RWPE2 (cell line): Measurements from ENCODE around the gene ARHGAP27.

ENCODE experiments used
- ATAC-seq: fragments of 200-7000 bp; cut with Tn5 transposase; 3 replicates; pipeline ENCODE4 v1.9.1; 2021; ENCODE audit warnings: low read depth
- DNase-seq: peaks from one replicate; pipeline ENCODE4 v3.0.0-alpha.2; 2020; ENCODE audit warnings: low spot score
- H3K27ac ChIP-seq: fragments of 450-650 bp; 2 replicates; pipeline ENCODE4 v1.5.1; 2017; ENCODE audit warnings: mild to moderate bottlenecking; ENCODE audit not compliant: poor library complexity, severe bottlenecking
- H3K27me3 ChIP-seq: fragments of 250-450 bp; sonication (Bioruptor Pico); 2 replicates; pipeline ENCODE4 v1.5.1; 2021; ENCODE audit warnings: mild to moderate bottlenecking, moderate library complexity; ENCODE audit not compliant: insufficient read depth, poor library complexity, severe bottlenecking
- H3K36me3 ChIP-seq: fragments of 250-450 bp; sonication (Bioruptor Pico); 2 replicates; pipeline ENCODE4 v1.5.1; 2020; ENCODE audit warnings: low read depth, mild to moderate bottlenecking, moderate library complexity
- H3K4me1 ChIP-seq: fragments of 250-450 bp; sonication (Bioruptor Pico); 2 replicates; pipeline ENCODE4 v1.5.1; 2021; ENCODE audit warnings: mild to moderate bottlenecking, moderate library complexity; ENCODE audit not compliant: insufficient read depth, poor library complexity, severe bottlenecking
- H3K4me3 ChIP-seq: fragments of 250-450 bp; sonication (Bioruptor Pico); 2 replicates; pipeline ENCODE4 v1.5.1; 2021; ENCODE audit warnings: mild to moderate bottlenecking, moderate library complexity; ENCODE audit not compliant: severe bottlenecking
- H3K9me3 ChIP-seq: fragments of 250-450 bp; sonication (Bioruptor Pico); 2 replicates; pipeline ENCODE4 v1.5.1; 2021; ENCODE audit warnings: mild to moderate bottlenecking, moderate library complexity; ENCODE audit not compliant: severe bottlenecking
- TF ChIP-seq, protein P1 (sequence below): fragments of 450-650 bp; IDR thresholded peaks from one replicate; pipeline ENCODE4 v1.5.1; 2017; ENCODE audit warnings: mild to moderate bottlenecking, moderate library complexity; ENCODE audit not compliant: poor library complexity, severe bottlenecking

ARHGAP27 gene

GRCh38 chr17:45409659-45410076 lies 23.0 kb downstream of the ARHGAP27 start:
- ATAC-seq = peak; percentile 7; the same call in 1 of the 3 replicates
- TF ChIP-seq, protein P1, sequence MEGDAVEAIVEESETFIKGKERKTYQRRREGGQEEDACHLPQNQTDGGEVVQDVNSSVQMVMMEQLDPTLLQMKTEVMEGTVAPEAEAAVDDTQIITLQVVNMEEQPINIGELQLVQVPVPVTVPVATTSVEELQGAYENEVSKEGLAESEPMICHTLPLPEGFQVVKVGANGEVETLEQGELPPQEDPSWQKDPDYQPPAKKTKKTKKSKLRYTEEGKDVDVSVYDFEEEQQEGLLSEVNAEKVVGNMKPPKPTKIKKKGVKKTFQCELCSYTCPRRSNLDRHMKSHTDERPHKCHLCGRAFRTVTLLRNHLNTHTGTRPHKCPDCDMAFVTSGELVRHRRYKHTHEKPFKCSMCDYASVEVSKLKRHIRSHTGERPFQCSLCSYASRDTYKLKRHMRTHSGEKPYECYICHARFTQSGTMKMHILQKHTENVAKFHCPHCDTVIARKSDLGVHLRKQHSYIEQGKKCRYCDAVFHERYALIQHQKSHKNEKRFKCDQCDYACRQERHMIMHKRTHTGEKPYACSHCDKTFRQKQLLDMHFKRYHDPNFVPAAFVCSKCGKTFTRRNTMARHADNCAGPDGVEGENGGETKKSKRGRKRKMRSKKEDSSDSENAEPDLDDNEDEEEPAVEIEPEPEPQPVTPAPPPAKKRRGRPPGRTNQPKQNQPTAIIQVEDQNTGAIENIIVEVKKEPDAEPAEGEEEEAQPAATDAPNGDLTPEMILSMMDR = no peak
- DNase-seq = peak; percentile 33
- Histone ChIP-seq H3K4me1 (no peaks in the 10 kb centered on the region), H3K27ac (no peak overlapping the region), H3K27me3 (no peaks in the 10 kb centered on the region), H3K9me3 (no peaks in the 10 kb centered on the region), H3K36me3 (peaks cover 7% of the 10 kb centered on the region), H3K4me3 (no peak overlapping the region)

DNA sequence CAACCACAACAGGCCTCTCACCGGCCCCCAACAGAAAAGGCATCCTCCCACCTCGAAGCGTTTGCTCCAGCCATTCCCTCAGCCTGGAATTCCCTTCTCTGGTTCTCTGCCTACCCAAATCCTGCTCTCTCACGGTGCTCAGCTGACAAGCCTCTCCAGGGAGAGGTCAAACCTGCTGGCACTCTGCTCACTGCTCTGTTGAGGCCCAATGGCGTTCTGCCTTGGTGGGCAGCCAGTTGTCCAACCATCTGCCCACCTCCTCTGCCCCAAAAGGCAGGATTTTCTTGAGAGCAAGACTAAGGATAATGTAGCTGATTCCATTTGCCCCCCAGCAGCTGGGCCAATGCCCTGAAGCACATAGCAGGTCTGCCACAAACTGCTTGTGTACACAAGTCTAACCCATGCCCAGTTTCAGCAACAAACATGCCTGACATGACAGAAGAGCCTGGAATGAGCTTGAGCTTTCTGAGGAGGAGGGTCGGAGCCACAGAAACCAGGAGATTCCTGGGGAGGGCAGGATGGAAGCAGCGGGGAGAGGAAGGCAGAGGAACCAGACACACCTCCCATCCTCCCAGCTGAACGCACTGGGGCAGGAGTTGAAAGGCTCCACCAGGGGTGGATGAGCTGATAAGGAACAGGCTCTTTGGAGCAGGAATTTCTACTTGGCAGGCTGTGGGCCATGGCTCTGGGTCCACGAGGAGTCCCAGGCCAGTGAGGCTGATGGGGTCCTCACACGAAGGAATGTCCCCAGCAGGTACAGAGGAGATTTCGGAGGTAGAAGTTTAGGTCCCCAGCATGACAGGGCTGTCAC lies 23.9 kb downstream of the ARHGAP27 start:
- Histone ChIP-seq H3K4me3 (no peak overlapping the region), H3K27me3 (no peaks in the 10 kb centered on the region), H3K9me3 (no peaks in the 10 kb centered on the region), H3K4me1 (no peaks in the 10 kb centered on the region), H3K36me3 (peaks cover 16% of the 10 kb centered on the region), H3K27ac (no peak overlapping the region)
- peak; percentile 36 for DNase-seq
- 0 out of 3 replicates have a peak, but pooled peaks have one; percentile 7 for ATAC-seq
- TF ChIP-seq, protein P1 = no peak

GRCh38 chr17:45406107-45406506 lies 26.6 kb downstream of the ARHGAP27 start:
- DNase-seq (no peak), ATAC-seq (no peak)
- H3K4me1 ChIP-seq = no peaks in the 10 kb centered on the region
- peaks cover 21% of the 10 kb centered on the region for H3K36me3 ChIP-seq
- TF ChIP-seq, protein P1 = no peak
- no peak overlapping the region for H3K27ac ChIP-seq
- no peaks in the 10 kb centered on the region for H3K27me3 ChIP-seq
- H3K9me3 ChIP-seq = no peaks in the 10 kb centered on the region
- no peak overlapping the region for H3K4me3 ChIP-seq

GRCh38 chr17:45405250-45406086 lies 27.2 kb downstream of the ARHGAP27 start:
- no peak overlapping the region for H3K4me3 ChIP-seq
- ATAC-seq (no peak), DNase-seq (no peak)
- no peaks in the 10 kb centered on the region for H3K27me3 ChIP-seq
- no peaks in the 10 kb centered on the region for H3K9me3 ChIP-seq
- no peak overlapping the region for H3K27ac ChIP-seq
- H3K36me3 ChIP-seq = peaks cover 27% of the 10 kb centered on the region
- TF ChIP-seq, protein P1 = no peak
- H3K4me1 ChIP-seq = no peaks in the 10 kb centered on the region
